OCI-M1 (cell line): ENCODE measurements around the gene CEP89.
"Not testable (repeated sequence)": the region's sequence is repeated elsewhere in the genome, so short reads cannot be mapped to it uniquely, and the experiment has no call there.

Experiments
- DNase-seq: peaks from one replicate; lab custom pipeline; 2025; lab: John Stamatoyannopoulos, UW

Gene CEP89

GRCh38 chr19:32971715-32972540, at the start of gene CEP89, which contains the start of gene FAAP24:
Gene CEP89, minus strand, starts transcription at chr19:32971958. Its CDS starts 84 bp downstream, at chr19:32971874.
Gene FAAP24, plus strand, starts transcription at chr19:32972242. Its CDS starts 955 bp downstream, at chr19:32973197.
- DNase-seq: peak; percentile 100

- DNase-seq: not testable (repeated sequence)
Measured at GRCh38 chr19:33010891-33011290, 39.1 kb upstream of the CEP89 start.

- no peak for DNase-seq
Measured at GRCh38 chr19:33008738-33009137, 37.0 kb upstream of the CEP89 start.

- DNase-seq: no peak
Measured at GRCh38 chr19:33005440-33005839, 33.7 kb upstream of the CEP89 start.

GRCh38 chr19:33003424-33004024, 31.8 kb upstream of the CEP89 start:
- DNase-seq: not testable (repeated sequence)

- DNase-seq: not testable (repeated sequence)
Measured at GRCh38 chr19:33002126-33002865, 30.5 kb upstream of the CEP89 start.

- no peak for DNase-seq
Measured at GRCh38 chr19:33000910-33001309, 29.2 kb upstream of the CEP89 start.

GRCh38 chr19:33000510-33000909, 28.8 kb upstream of the CEP89 start:
- DNase-seq: no peak

GRCh38 chr19:32998722-32999121, 27.0 kb upstream of the CEP89 start:
- no peak for DNase-seq

- no peak for DNase-seq
Measured at GRCh38 chr19:32997716-32998355, 26.1 kb upstream of the CEP89 start.

- DNase-seq: peak; percentile 9
Measured at GRCh38 chr19:32997061-32997464, 25.3 kb upstream of the CEP89 start.

- DNase-seq: not testable (repeated sequence)
Measured at GRCh38 chr19:32995966-32996365, 24.2 kb upstream of the CEP89 start.

GRCh38 chr19:32988724-32989123, 17.0 kb upstream of the CEP89 start:
- DNase-seq: no peak

GRCh38 chr19:32988254-32988653, 16.5 kb upstream of the CEP89 start:
- DNase-seq: not testable (repeated sequence)

- not testable (repeated sequence) for DNase-seq
Measured at GRCh38 chr19:32982488-32982887, 10.7 kb upstream of the CEP89 start.

- not testable (repeated sequence) for DNase-seq
Measured at GRCh38 chr19:32979807-32980206, 8.0 kb upstream of the CEP89 start.

GRCh38 chr19:32977813-32978212, 6.1 kb upstream of the CEP89 start:
- not testable (repeated sequence) for DNase-seq

GRCh38 chr19:32977280-32977679, 5.5 kb upstream of the CEP89 start:
- no peak for DNase-seq

- peak; percentile 90 for DNase-seq
Measured at GRCh38 chr19:32976223-32976805, 4.6 kb upstream of the CEP89 start.

- no peak for DNase-seq
Measured at GRCh38 chr19:32971012-32971595, 654 bp downstream of the CEP89 start.

- DNase-seq: no peak
Measured at GRCh38 chr19:32969549-32969948, 2.2 kb downstream of the CEP89 start.
